Uterus (tissue), 4 donors: ENCODE measurements around the gene REG4. TPM values are rescaled to one million over a fixed set of nuclear protein-coding genes. Genes with fewer than 3 reads are reported as not detected.
A peak's percentile ranks its signal among the peaks of the same experiment; 100 is the strongest.

ENCODE experiments used
- DNase-seq, 2 donors: peaks; one replicate each; pipeline ENCODE4 v3.0.0-alpha.2; 2019 to 2020
- H3K27ac ChIP-seq, 2 donors: fragments of 200-600 bp; sonication (generic); 1 replicate in 1 of 2; 2 replicates in 1 of 2; pipeline ENCODE4 v1.5.1; 2016 to 2018
- H3K27me3 ChIP-seq, 2 donors: fragments of 200-600 bp; sonication (generic); one replicate each; pipeline ENCODE4 v1.5.1; 2018 to 2019; ENCODE audit warnings: control low read depth in 1 of 2
- H3K36me3 ChIP-seq, 2 donors: fragments of 200-600 bp; sonication (generic); one replicate each; pipeline ENCODE4 v1.5.1; 2019; ENCODE audit warnings: control low read depth in 1 of 2
- H3K4me1 ChIP-seq, 2 donors: fragments of 200-600 bp; sonication (generic); one replicate each; pipeline ENCODE4 v1.5.1; 2018 to 2019; ENCODE audit warnings: control low read depth in 1 of 2
- H3K4me3 ChIP-seq, 2 donors: fragments of 200-600 bp; sonication (generic); 1 replicate in 1 of 2; 2 replicates in 1 of 2; pipeline ENCODE4 v1.5.1; 2018 to 2019; ENCODE audit warnings: mild to moderate bottlenecking in 1 of 2
- H3K9me3 ChIP-seq, 2 donors: fragments of 200-600 bp; sonication (generic); one replicate each; pipeline ENCODE4 v1.5.1; 2019; ENCODE audit warnings: control low read depth in 1 of 2
- CTCF ChIP-seq, 4 experiments: fragments of 200-600 bp in 2 of 4; fragments of 450-650 bp in 2 of 4; sonication (generic) in 2 of 4; IDR thresholded peaks; one replicate each; pipeline ENCODE4 v1.5.1; 2016 to 2019; ENCODE audit warnings: antibody characterized with exemption in 4 of 4, mild to moderate bottlenecking in 2 of 4, moderate library complexity in 1 of 4
- POLR2A ChIP-seq, 2 donors: fragments of 450-650 bp; IDR thresholded peaks; one replicate each; pipeline ENCODE4 v1.6.1; 2016; ENCODE audit warnings: antibody characterized with exemption in 2 of 2, mild to moderate bottlenecking in 1 of 2, moderate library complexity in 1 of 2
- intact Hi-C: fragments of 100-400 bp; cut with DNase I; formaldehyde crosslinking; loops from one replicate; pipeline ENCODE4 v1.15.1; 2023; ENCODE audit warnings: low total_unique reads
- total RNA-seq, 4 donors: library from RNA; depleted of rRNA in 3 of 4; stranded (reverse); fragments of >200 nt in 3 of 4; gene quantifications; one replicate each; pipeline versions ENCODE4 v1.1.0 to v1.2.4, GENCODE V29; 2014 to 2023
- donor health status: DM: yes; HTN: yes; CAD: no.

REG4 gene
- total RNA-seq, 4 donors from 2014 or later = not detected

DNA sequence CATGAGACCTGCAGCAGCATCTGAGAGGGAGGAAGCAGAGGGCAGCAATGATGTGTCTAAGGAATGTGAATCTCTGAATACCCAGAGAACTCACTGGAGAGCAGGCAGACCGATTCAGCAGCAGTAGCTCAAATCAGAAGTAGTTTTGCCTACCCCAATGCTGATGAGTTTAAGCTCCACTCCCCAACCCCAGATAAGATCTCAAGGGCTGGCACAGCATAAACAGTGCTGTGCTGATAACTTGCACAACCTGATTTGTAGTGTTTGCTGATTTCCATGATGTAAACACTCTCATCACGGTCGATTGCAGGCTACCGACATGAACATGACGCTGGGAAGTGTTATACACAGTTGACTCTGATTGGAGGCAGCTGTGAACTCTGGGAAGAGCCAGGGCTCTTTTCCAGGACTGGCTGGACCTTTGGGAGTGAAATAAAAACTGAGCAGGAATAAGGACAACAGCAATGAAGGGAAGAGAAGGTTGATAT, 31.3 kb downstream of the REG4 start:
- TF ChIP-seq POLR2A (IDR thresholded peaks at IDR 0.05) (no peak), CTCF (IDR thresholded peaks at IDR 0.05) (no peak)
- Histone ChIP-seq H3K9me3 (no peaks in the 10 kb centered on the region), H3K4me1 (no peaks in the 10 kb centered on the region), H3K27me3 (no peaks in the 10 kb centered on the region), H3K36me3 (no peaks in the 10 kb centered on the region), H3K27ac (peak overlapping the region; percentile 35 to 48), H3K4me3 (peak overlapping the region in 1 of 2 donors; percentile 22)
- intact Hi-C loops = no loop called here
- peak; percentile 43 to 54 for DNase-seq

DNA sequence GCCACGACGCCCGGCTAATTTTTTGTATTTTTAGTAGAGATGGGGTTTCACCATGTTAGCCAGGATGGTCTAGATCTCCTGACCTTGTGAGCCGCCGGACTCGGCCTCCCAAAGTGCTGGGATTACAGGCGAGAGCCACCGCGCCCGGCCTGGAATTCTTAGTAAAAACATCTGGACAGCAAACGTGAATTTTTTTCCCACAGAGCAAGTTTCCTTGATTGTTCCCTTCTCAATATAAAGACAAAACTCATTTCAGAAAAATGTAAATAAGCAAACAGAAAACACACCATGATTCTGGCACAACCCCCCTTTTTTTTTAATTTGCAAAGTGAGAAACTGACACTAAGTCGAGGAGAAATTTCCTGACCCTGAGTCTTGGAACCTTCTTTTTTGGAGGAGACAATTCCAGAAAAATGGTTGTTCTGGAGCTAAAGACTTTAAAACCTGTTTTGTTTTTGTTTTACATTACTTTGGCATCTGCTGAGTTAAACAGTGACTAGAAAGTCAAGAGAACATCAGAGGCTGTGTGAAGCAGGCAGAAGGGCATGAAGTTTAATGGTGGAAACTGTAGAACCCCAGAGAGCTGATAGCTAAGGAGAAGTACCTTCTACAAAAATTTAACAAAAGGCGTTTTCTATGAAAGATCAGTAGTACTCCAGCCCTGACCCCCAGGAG, 32.2 kb downstream of the REG4 start:
- Histone ChIP-seq H3K4me1 (no peaks in the 10 kb centered on the region), H3K27me3 (no peaks in the 10 kb centered on the region), H3K36me3 (no peaks in the 10 kb centered on the region), H3K9me3 (no peaks in the 10 kb centered on the region), H3K4me3 (no peak overlapping the region), H3K27ac (peak overlapping the region in 1 of 2 donors; percentile 48)
- no peak for DNase-seq
- TF ChIP-seq CTCF (IDR thresholded peaks at IDR 0.05) (no peak), POLR2A (IDR thresholded peaks at IDR 0.05) (no peak)
- intact Hi-C loops = no loop called here

GRCh38 chr1:119778359-119778758, 32.9 kb downstream of the REG4 start:
- Histone ChIP-seq H3K27ac (no peak overlapping the region), H3K4me3 (no peak overlapping the region), H3K4me1 (no peaks in the 10 kb centered on the region), H3K27me3 (no peaks in the 10 kb centered on the region), H3K9me3 (no peaks in the 10 kb centered on the region), H3K36me3 (no peaks in the 10 kb centered on the region)
- DNase-seq = no peak
- TF ChIP-seq POLR2A (IDR thresholded peaks at IDR 0.05) = no peak
- intact Hi-C loops = no loop called here

DNA sequence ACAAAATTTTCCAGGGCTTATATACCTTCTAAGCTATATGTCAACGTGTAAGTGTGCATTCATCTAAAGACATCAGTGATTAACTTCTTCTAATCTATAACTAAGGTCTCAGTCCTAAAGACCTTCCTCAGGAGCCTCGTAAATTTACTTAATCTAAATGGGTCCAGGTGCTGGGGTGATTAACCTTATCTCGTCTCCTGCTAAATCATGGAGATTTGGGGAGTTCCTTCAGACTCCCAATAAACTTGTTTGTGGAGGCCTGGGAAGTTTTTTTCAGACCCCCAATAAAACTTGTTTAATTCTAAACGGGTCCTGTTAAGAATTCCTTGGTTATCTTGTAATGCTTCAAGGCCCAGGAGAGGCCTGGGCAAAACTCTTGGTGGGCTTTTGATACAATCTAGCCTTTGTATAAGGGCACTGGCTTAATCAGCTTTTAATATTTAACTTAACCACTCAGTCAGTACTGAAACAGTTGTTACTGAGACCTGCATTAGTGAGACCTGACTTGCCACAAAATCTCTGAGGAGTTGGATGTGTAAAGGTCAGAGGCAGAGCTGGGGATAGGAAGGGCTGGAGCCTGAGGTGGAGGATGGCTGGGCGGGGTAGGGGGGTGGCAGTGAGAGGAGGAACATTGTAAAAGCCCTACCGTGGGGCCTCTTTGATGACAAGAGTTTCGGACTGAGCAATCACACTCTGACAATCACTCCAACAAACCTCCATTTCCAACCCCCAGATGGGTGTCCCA, 36.3 kb downstream of the REG4 start:
- Histone ChIP-seq H3K36me3 (no peaks in the 10 kb centered on the region), H3K27me3 (no peaks in the 10 kb centered on the region), H3K27ac (no peak overlapping the region), H3K4me3 (no peak overlapping the region), H3K9me3 (no peaks in the 10 kb centered on the region), H3K4me1 (no peaks in the 10 kb centered on the region)
- TF ChIP-seq CTCF (IDR thresholded peaks at IDR 0.05) (no peak), POLR2A (IDR thresholded peaks at IDR 0.05) (no peak)
- intact Hi-C loops = no loop called here
- DNase-seq = no peak

GRCh38 chr1:119773711-119774241, 37.5 kb downstream of the REG4 start:
- DNase-seq = no peak
- Histone ChIP-seq H3K27ac (no peak overlapping the region), H3K27me3 (no peaks in the 10 kb centered on the region), H3K4me3 (no peak overlapping the region), H3K4me1 (no peaks in the 10 kb centered on the region), H3K9me3 (no peaks in the 10 kb centered on the region), H3K36me3 (no peaks in the 10 kb centered on the region)
- intact Hi-C loops = no loop called here
- TF ChIP-seq CTCF (IDR thresholded peaks at IDR 0.05) = no peak
